ENCODE data around the gene TXNRD2. TPM values are rescaled to one million over a fixed set of nuclear protein-coding genes. Genes with fewer than 3 reads are reported as not detected.

TXNRD2 gene
- total and polyA plus RNA-seq, 10 of the 15 experiments (the other 5 are each of a cell fraction or from before 2014, with no cell fraction given): 1.6 to 26.0 (median 13.9) TPM

DNA sequence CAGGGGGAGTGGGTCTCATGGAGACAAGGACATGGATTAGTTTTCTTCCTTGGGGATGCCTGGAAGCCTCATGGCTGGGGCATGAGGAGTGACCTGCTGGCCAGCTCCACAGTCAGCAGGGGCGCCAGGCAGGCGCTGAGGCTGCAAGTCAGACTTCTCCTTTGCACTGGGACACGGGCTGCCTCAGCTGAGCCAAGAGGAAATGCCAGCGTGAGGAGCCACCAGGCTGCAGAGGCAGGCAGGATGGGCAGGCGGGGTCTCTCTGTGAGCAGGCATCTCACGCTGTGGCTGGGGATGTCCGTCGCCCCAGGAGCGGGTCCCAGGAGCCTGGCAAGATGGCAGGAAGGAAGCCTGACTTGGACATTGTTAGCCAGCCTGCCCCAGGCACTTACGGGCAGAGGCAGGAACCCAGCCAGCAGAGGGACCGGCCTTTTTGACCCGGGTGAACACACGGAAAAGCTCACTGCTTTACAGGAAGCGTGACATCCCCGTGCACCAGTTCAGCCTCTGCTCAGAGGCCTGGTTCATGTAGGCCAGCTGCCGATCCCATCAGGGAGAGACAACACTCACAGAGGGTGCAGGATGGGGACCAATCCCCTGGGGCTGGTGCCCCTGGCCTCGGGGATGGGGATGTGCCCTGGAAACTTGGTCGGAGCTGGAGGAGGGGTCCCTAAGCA is 97.1 kb downstream of the TXNRD2 start (continued):
- TF ChIP-seq CUX1 (IDR thresholded peaks at IDR 0.05; ENCODE audit: insufficient replicate concordance, low read depth, low read length) (no peak), SMARCA5 (IDR thresholded peaks at IDR 0.05) (no peak)

DNA sequence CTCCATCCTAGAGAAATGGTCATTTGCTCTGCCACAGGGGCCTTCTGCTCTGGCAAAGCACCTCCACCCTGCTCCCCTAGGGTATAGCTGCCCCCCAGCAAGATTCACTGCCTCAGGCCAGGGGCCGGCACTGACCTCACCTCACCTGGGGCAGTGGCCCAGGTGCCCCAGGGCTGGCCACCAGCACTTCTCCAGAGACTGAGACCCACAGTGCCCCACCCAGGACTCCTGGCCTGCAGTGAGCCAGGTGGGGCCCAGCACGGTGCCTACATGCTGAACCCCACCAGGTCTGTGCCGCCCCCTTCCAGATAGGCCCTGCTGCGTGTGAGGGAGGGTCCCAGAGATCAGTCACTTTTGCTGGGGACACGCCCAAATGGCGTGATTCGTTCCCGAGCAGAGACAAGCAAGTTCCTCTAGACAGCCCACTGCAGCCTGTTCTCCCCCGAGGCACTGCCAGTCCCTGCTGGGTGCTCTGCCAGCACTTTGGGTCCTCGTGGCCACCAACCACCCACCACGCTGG is 97.7 kb downstream of the TXNRD2 start:
- no peak overlapping the region for H3K27ac ChIP-seq (ENCODE audit: control insufficient read depth, insufficient read depth)
- intact Hi-C loops (cut with micrococcal nuclease; ENCODE audit: unreplicated experiment): no loop called here
- no peaks in the 10 kb centered on the region for H3K79me2 ChIP-seq (ENCODE audit: control insufficient read depth, insufficient read depth, low read length)
- no peaks in the 10 kb centered on the region; the same call in none of the 2 replicates for H3K4me1 ChIP-seq (ENCODE audit: control insufficient read depth, insufficient read depth, low read length)
- BruUV-seq (replicated peaks): no TSS peak
- 91% methylated on average over 11 of the region's 11 CpGs for WGBS (ENCODE audit: insufficient coverage, insufficient replicate concordance, low lambda C conversion rate, missing lambda C conversion rate)
- POLR2A ChIA-PET: interaction anchor here (1.0 kb wide), 1 partner anchor 12 kb away, joined by 3 read pairs; no protein-coding TSS in a partner anchor
- no peak overlapping the region for H3K4me3 ChIP-seq
- ATAC-seq (no peak), DNase-seq (ENCODE audit: low read depth, low spot score) (no peak), FAIRE-seq (no peak)
- no peak overlapping the region for H3K4me2 ChIP-seq (ENCODE audit: control insufficient read depth, insufficient read depth)
- SMC1A ChIA-PET (ENCODE audit: uncharacterized antibody, unreplicated experiment): no interaction called here
- no peaks in the 10 kb centered on the region for H4K20me1 ChIP-seq (ENCODE audit: control insufficient read depth, insufficient read depth)
- no peaks in the 10 kb centered on the region; the same call in 2 of the 3 replicates for H3K9me3 ChIP-seq (replicated peaks; ENCODE audit: control insufficient read depth, insufficient read depth, low read length)
- CTCF ChIA-PET: no interaction called here
- no peak overlapping the region for H3K9ac ChIP-seq (ENCODE audit: control insufficient read depth, insufficient read depth, low read length)
- no peaks in the 10 kb centered on the region for H3K27me3 ChIP-seq (replicated peaks in 1 of 2; ENCODE audit: control insufficient read depth in 2 of 2, insufficient read depth in 2 of 2, low read length in 1 of 2)
- in situ Hi-C loops (cut with MboI): no loop called here
- RAD21 ChIA-PET (ENCODE audit: unreplicated experiment): no interaction called here
- H3K36me3 ChIP-seq (ENCODE audit: control insufficient read depth in 2 of 2, insufficient read depth in 2 of 2, low read length in 1 of 2): no peaks in the 10 kb centered on the region; a peak in 1 of 4 replicates
- H2AFZ ChIP-seq (ENCODE audit: control insufficient read depth, low read depth, low read length): no peak overlapping the region; the same call in 1 of the 2 replicates
- no peak for TF ChIP-seq SREBF1 (IDR thresholded peaks at IDR 0.05; ENCODE audit: low read length)
- TF ChIP-seq, protein P1, sequence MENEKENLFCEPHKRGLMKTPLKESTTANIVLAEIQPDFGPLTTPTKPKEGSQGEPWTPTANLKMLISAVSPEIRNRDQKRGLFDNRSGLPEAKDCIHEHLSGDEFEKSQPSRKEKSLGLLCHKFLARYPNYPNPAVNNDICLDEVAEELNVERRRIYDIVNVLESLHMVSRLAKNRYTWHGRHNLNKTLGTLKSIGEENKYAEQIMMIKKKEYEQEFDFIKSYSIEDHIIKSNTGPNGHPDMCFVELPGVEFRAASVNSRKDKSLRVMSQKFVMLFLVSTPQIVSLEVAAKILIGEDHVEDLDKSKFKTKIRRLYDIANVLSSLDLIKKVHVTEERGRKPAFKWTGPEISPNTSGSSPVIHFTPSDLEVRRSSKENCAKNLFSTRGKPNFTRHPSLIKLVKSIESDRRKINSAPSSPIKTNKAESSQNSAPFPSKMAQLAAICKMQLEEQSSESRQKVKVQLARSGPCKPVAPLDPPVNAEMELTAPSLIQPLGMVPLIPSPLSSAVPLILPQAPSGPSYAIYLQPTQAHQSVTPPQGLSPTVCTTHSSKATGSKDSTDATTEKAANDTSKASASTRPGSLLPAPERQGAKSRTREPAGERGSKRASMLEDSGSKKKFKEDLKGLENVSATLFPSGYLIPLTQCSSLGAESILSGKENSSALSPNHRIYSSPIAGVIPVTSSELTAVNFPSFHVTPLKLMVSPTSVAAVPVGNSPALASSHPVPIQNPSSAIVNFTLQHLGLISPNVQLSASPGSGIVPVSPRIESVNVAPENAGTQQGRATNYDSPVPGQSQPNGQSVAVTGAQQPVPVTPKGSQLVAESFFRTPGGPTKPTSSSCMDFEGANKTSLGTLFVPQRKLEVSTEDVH (IDR thresholded peaks at IDR 0.05; ENCODE audit: low read depth, partially characterized antibody): no peak
- TF ChIP-seq BHLHE40 (IDR thresholded peaks at IDR 0.05; ENCODE audit: borderline replicate concordance in 1 of 2, low read depth in 2 of 2, low read length in 1 of 2): no peak
- no peak for TF ChIP-seq NFXL1 (IDR thresholded peaks at IDR 0.05; ENCODE audit: borderline replicate concordance)
- TF ChIP-seq SMAD1 (IDR thresholded peaks at IDR 0.05; ENCODE audit: low read depth, partially characterized antibody): no peak
- no peak for TF ChIP-seq ESRRA (IDR thresholded peaks at IDR 0.05; ENCODE audit: low read length)
- TF ChIP-seq, protein P2, sequence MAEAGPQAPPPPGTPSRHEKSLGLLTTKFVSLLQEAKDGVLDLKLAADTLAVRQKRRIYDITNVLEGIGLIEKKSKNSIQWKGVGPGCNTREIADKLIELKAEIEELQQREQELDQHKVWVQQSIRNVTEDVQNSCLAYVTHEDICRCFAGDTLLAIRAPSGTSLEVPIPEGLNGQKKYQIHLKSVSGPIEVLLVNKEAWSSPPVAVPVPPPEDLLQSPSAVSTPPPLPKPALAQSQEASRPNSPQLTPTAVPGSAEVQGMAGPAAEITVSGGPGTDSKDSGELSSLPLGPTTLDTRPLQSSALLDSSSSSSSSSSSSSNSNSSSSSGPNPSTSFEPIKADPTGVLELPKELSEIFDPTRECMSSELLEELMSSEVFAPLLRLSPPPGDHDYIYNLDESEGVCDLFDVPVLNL (IDR thresholded peaks at IDR 0.05; ENCODE audit: low read depth, low read length): no peak
- no peak for TF ChIP-seq ASH2L (IDR thresholded peaks at IDR 0.05; ENCODE audit: borderline replicate concordance, low read depth)
